Activated CD4-positive, alpha-beta T cell treated with anti-CD3 and anti-CD28 coated beads, Interleukin-2, amount 50 U/mL, for 1 hour (primary cell): ENCODE data around the gene USP25.

Experiments
- DNase-seq: peaks from one replicate; pipeline ENCODE4 v3.0.0-alpha.2; 2020

The USP25 gene

DNA sequence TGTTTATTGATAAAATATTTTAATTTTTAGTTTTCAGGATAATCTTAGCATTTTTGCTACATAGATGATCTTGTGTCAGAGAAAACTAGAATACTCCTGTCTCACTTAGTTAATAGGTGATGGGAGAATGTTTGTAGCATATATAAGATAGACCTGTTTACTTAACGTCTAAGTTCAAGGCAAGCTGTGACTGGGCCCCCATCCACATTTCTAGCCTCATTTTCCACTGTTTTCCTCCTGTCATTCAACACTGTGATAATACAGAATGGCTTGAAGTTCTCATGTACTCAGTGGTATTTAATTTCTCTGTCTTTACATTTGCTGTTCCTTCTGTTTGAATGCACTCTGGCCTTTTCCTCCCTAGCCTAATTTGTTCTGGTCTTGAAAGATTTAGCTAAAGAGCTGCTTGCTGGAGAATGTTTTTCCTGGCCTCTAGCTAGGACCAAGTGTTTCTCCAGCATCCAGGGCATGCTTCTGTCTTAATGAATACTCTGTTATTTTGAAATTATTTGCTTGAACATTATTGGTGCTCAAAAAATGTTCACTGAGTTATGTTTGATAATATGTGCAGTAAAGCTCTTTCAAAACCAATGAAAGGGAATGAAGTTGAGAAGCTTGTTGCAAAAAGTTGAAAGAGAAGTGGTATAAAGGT is 37.3 kb downstream of the USP25 start:
- DNase-seq: no peak

- DNase-seq: no peak
These were observed 38.3 kb downstream of the USP25 start for GRCh38 chr21:15768045-15768601.

GRCh38 chr21:15768853-15769252 is 39.1 kb downstream of the USP25 start:
- no peak for DNase-seq

GRCh38 chr21:15771311-15771710 is 41.5 kb downstream of the USP25 start:
- DNase-seq: no peak

DNA sequence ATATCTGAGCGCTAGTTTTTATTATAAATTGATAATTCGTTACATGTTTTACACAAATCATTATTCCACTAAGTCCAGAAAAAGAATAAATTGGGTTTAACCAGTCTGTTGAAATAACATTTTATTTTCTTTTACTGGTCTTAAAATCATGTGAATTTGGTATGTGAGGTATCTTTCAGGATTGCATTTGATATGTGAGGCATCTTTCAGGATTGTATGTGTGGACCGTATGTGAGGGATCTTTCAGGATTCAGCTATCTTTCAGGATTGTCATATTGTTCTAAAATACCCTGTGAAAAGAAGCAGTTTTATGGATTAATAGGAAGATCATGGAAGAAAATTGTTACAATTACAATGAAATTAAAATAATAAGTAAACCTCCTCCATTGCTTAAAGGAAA is 42.9 kb downstream of the USP25 start:
- DNase-seq: no peak

GRCh38 chr21:15774590-15774989 is 44.8 kb downstream of the USP25 start:
- no peak for DNase-seq

DNA sequence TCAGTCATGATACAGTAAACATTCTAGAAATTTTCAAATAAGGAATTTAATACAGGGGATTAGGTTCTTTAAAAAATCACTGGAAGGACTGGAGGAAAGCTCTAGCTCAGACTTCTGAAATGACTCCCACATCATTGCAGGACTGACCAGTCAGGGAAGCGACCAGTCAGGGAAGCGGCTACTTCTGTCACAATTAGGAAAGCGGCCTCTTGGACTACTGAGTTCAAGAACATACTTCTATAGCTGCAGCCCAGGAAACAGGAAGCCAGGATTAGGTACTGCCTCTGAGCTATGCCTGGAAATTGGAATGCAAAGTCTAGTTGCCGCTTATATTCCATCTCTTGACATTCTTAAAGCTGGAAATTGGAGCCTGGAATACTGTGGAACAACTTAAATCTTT is 45.5 kb downstream of the USP25 start:
- no peak for DNase-seq

DNA sequence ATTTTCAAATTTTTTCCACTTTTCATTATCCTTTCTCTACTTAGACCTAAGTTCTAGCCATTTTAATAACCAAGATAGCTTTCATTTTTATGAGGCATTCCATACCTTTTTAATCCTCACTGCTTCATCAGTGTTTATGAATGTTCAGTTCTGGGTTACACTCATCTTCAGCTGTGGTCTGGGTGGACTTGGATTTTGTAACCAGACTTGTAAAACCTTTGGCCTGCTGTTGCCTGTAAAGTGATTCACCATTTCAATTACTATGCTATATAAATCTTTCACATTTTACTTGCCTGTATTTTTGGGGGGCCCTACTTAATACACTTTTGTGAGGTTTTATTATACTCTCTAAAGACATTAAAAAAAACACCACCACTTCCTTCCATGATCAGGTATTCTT is 46.2 kb downstream of the USP25 start:
- no peak for DNase-seq

GRCh38 chr21:15776818-15777217 is 47.0 kb downstream of the USP25 start:
- no peak for DNase-seq

GRCh38 chr21:15781986-15782385 is 52.2 kb downstream of the USP25 start:
- DNase-seq: no peak

GRCh38 chr21:15788847-15789523 is 59.2 kb downstream of the USP25 start:
- DNase-seq: no peak

- no peak for DNase-seq
These were observed 63.3 kb downstream of the USP25 start for GRCh38 chr21:15793109-15793508.

DNA sequence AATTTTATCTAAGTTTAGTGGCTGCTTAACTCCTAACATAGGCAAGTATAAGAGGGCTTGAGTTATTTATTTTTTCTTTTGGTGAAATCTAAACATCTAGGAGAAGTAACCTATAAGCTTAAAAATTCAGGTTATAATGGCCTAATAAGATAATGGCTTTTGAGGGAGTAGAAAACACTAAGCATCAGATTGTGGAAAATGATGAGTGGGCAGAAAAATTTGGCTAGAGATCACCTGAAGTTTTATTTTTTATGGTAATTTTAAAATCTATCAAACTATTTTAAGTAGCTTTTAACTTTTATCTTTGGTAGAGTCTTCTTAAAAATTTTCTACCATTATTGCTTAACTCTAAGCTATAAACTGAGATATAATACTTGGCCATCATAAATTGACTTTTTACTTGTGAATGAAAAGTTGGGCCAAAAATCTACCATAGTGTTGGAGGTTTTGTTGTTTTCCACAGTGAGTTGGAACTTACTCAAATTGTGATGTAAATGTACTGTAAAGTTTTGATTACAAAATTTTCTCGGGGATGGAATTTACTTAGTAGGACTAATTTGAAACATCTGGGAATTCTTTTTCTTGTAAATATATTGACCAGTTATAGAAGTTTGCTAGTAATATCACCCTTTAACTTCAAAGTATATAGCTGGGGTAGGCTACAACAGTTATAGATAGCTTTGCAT is 63.9 kb downstream of the USP25 start:
- no peak for DNase-seq

GRCh38 chr21:15794277-15794912 is 64.6 kb downstream of the USP25 start:
- DNase-seq: no peak

- DNase-seq: no peak
These were observed 65.8 kb downstream of the USP25 start for GRCh38 chr21:15795533-15795932.

- DNase-seq: no peak
These were observed 68.0 kb downstream of the USP25 start for GRCh38 chr21:15797577-15798363.

DNA sequence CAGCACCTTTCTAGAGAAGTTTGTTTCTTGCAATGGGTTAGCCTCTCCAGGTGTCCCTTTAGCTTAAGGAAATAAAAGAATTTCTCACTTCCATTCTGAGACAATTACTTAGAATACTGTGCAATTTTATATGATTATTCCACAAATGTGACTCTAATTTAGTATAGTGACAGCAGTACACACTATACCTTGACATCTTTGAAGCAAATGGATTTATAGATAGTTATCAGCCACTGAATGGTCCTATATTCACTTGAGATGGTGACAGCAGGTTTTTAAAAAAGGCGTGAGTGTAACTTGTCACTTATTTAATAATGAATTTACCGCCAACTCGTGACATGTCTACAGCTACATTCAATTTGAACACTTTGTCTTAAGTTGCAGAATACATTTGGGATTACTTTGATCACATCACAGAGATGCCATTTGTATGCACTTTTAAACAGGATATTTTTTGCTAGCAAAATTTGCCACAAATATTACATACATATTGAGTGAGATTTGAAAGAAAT is 71.6 kb downstream of the USP25 start:
- no peak for DNase-seq

GRCh38 chr21:15804247-15805005 is 74.6 kb downstream of the USP25 start:
- no peak for DNase-seq

DNA sequence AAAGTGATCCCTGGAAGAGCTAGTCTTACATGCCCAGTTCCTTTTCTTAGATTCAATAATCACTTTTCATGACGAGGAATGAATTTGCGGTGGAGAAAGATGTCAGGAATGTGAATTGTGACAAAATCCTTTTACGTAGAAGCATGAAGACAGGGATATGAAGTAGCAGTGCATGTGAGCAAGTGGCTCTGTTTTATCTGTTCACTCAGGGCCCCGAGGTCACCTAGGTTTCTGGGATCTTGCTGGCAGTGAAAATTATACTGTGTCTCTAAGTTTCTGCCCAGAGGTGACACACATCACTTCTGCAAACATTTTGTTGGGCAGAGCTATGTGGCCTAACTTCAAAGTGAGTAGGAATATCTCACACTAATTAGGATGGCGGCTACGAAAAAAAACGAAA is 79.3 kb downstream of the USP25 start:
- DNase-seq: no peak

- DNase-seq: no peak
These were observed 80.0 kb downstream of the USP25 start for GRCh38 chr21:15809818-15810217.

- DNase-seq: no peak
These were observed 85.5 kb downstream of the USP25 start for GRCh38 chr21:15815285-15815684.

GRCh38 chr21:15820327-15820726 is 90.5 kb downstream of the USP25 start:
- no peak for DNase-seq
